Heart right ventricle (tissue), 16 donors: ENCODE measurements around the gene ITGB5. TPM values are rescaled to one million over a fixed set of nuclear protein-coding genes. Genes with fewer than 3 reads are reported as not detected.
A peak's percentile ranks its signal among the peaks of the same experiment; 100 is the strongest.

ENCODE experiments used
- ATAC-seq, 8 donors: fragments of 200-7000 bp; cut with Tn5 transposase; one replicate each; pipeline ENCODE4 v1.9.1; 2020; ENCODE audit warnings: mild to moderate bottlenecking in 8 of 8, moderate library complexity in 8 of 8, moderate number of reproducible peaks in 1 of 8
- DNase-seq, 2 donors: peaks; one replicate each; pipeline ENCODE4 v3.0.0-alpha.2; 2020
- H3K27ac ChIP-seq, 10 donors: fragments of 200-600 bp; sonication (generic) in 2 of 10; one replicate each; pipeline versions ENCODE4 v1.5.0 to v1.8.0; 2020 to 2022; ENCODE audit warnings: mild to moderate bottlenecking in 3 of 10
- H3K27me3 ChIP-seq, 7 donors: fragments of 200-600 bp; one replicate each; pipeline ENCODE4 v1.8.0; 2021 to 2022; ENCODE audit warnings: mild to moderate bottlenecking in 2 of 7
- H3K36me3 ChIP-seq, 9 donors: fragments of 200-600 bp; sonication (generic) in 1 of 9; one replicate each; pipeline versions ENCODE4 v1.5.0 to v1.8.0; 2020 to 2022; ENCODE audit warnings: mild to moderate bottlenecking in 2 of 9
- H3K4me1 ChIP-seq, 9 donors: fragments of 200-600 bp; sonication (generic) in 1 of 9; one replicate each; pipeline versions ENCODE4 v1.5.0 to v1.8.0; 2020 to 2022; ENCODE audit warnings: mild to moderate bottlenecking in 4 of 9
- H3K4me3 ChIP-seq, 10 donors: fragments of 200-600 bp; sonication (generic) in 2 of 10; one replicate each; pipeline versions ENCODE4 v1.5.0 to v1.8.0; 2020 to 2022; ENCODE audit warnings: mild to moderate bottlenecking in 7 of 10, moderate library complexity in 2 of 10
- H3K9me3 ChIP-seq, 11 donors: fragments of 200-600 bp in 10 of 11; sonication (generic) in 2 of 11; one replicate each; pipeline versions ENCODE4 v1.5.0 to v1.8.0; 2013 to 2022; ENCODE audit warnings: mild to moderate bottlenecking in 2 of 11, control low read depth in 1 of 11, moderate library complexity in 1 of 11
- WGBS, 2 donors: extraction: QIAGEN DNeasy Blood & Tissue Kit; methylation state at CpG; one replicate each; pipeline ENCODE4 v1.1.7; 2013; ENCODE audit warnings: inconsistent platforms in 1 of 2; 5-methylcytosine and 5-hydroxymethylcytosine counted together
- intact Hi-C, 10 donors: fragments of 100-400 bp; cut with DNase I; formaldehyde crosslinking; loops; one replicate each; pipeline versions ENCODE4 v1.11.1 to v1.14.2; 2022
- polyA plus RNA-seq, 2 donors: library from polyadenylated mRNA; stranded (reverse); fragments of 200-250 nt; gene quantifications; one replicate each; pipeline ENCODE4 v1.2.3, GENCODE V29; 2013
- total RNA-seq, 10 donors: library from RNA; stranded (reverse); fragmentation: NEBNext Ultra II Directional in 3 of 10; extraction: Animal tissue kit (Norgen Biotek cat#: 25700) in 3 of 10; gene quantifications; one replicate each; pipeline versions ENCODE4 v1.2.1 to v1.2.4, GENCODE V29; 2021 to 2023
- TF ChIP-seq, protein P1 (sequence below), 9 donors: fragments of 200-600 bp; sonication (generic) in 2 of 9; IDR thresholded peaks; one replicate each; pipeline versions ENCODE4 v1.5.0 to v1.8.0; 2021 to 2022; ENCODE audit warnings: antibody characterized with exemption in 9 of 9, mild to moderate bottlenecking in 5 of 9, moderate library complexity in 1 of 9
- donor health status: Arrhythmogenic right ventricular cardiomyopathy.
- donor health status: ischemic (EF 13 %, LVEDD 7.1; RV severe dilation, severe dysfunction).
- donor health status: healthy with polysubstance abuse.
- donor health status: DM: no; HTN: yes; CAD: no.
- donor health status: DM: no; HTN: no; CAD: no.
- donor health status: ischemic (EF 25% LVEDD 6.9; RV normal size, moderate dysfunction).
- donor health status: ischemic (EF 25% LVEDD 5.7; RV mildly dilated, moderate dysfunction).
- donor health status: healthy.
- donor health status: DM: yes; HTN: yes; CAD: no.
- donor health status: Ischemic cardiomyopathy.
- donor health status: ischemic (EF 35%, LVEDD 5.7; RV mildly dilated, moderate dysfunction).
- donor health status: nonischemic (EF 11% LVEDD 7.7; RV severe dilation, severe dysfunction).
- donor health status: DM: yes; HTN: yes; CAD: no.
- donor health status: PGD.
- donor health status: ischemic (EF 29% LVEDD 5.4; RV normal size, mild dysfunction).
- donor health status: nonischemic (EF 23%, LVEDD 6.1; RV moderate dilation, normal function).

ITGB5 gene
- total and polyA plus RNA-seq, 12 donors: 18.5 to 154 (median 108) TPM

DNA sequence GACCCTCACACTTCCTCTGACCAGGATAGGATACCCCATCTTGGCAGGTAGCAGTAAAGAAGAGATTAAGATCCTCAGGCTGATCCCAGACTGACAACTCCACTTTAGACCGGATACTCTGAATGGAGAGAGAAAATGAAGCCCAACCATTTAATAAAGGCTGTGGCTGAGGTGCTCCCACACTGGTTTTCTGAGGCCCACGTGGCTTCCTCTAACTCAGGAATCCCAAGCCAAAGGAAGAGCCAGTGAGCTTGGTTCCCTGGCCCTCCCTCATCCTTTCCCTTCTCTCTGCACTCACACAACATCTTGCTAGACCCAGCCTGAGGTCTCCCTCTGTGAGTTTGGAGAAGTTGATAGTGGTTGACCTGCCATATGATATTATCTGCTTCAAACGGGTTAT, 78.1 kb downstream of the ITGB5 start:
- no peak for DNase-seq
- H3K9me3 ChIP-seq: no peaks in the 10 kb centered on the region
- H3K27ac ChIP-seq: peak overlapping the region in 4 of 10 donors; percentile 15 to 83 (median 22)
- TF ChIP-seq, protein P1, sequence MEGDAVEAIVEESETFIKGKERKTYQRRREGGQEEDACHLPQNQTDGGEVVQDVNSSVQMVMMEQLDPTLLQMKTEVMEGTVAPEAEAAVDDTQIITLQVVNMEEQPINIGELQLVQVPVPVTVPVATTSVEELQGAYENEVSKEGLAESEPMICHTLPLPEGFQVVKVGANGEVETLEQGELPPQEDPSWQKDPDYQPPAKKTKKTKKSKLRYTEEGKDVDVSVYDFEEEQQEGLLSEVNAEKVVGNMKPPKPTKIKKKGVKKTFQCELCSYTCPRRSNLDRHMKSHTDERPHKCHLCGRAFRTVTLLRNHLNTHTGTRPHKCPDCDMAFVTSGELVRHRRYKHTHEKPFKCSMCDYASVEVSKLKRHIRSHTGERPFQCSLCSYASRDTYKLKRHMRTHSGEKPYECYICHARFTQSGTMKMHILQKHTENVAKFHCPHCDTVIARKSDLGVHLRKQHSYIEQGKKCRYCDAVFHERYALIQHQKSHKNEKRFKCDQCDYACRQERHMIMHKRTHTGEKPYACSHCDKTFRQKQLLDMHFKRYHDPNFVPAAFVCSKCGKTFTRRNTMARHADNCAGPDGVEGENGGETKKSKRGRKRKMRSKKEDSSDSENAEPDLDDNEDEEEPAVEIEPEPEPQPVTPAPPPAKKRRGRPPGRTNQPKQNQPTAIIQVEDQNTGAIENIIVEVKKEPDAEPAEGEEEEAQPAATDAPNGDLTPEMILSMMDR (IDR thresholded peaks at IDR 0.05): no peak
- no peak for ATAC-seq
- intact Hi-C loops: no loop called here
- 48 to 49% methylated on average over 3 of the region's 3 CpGs for WGBS, 2 donors
- H3K4me1 ChIP-seq: peaks cover 17 to 68% (median 46%) of the 10 kb centered on the region in 9 donors
- H3K27me3 ChIP-seq: no peaks in the 10 kb centered on the region
- no peak overlapping the region for H3K4me3 ChIP-seq
- peaks cover 0 to 25% (median 5%) of the 10 kb centered on the region in 9 donors for H3K36me3 ChIP-seq

GRCh38 chr3:124805671-124806070, 81.5 kb downstream of the ITGB5 start:
- no peaks in the 10 kb centered on the region for H3K9me3 ChIP-seq
- H3K27me3 ChIP-seq: no peaks in the 10 kb centered on the region
- WGBS, 2 donors: 84 to 86% methylated on average over 4 of the region's 4 CpGs
- ATAC-seq (no peak), DNase-seq (no peak)
- H3K4me3 ChIP-seq: no peak overlapping the region
- no peak overlapping the region for H3K27ac ChIP-seq
- intact Hi-C loops: no loop called here
- TF ChIP-seq, protein P1 (IDR thresholded peaks at IDR 0.05): no peak
- H3K4me1 ChIP-seq: peaks cover 16 to 63% (median 35%) of the 10 kb centered on the region in 9 donors
- peaks cover 0 to 46% (median 8%) of the 10 kb centered on the region in 9 donors for H3K36me3 ChIP-seq

DNA sequence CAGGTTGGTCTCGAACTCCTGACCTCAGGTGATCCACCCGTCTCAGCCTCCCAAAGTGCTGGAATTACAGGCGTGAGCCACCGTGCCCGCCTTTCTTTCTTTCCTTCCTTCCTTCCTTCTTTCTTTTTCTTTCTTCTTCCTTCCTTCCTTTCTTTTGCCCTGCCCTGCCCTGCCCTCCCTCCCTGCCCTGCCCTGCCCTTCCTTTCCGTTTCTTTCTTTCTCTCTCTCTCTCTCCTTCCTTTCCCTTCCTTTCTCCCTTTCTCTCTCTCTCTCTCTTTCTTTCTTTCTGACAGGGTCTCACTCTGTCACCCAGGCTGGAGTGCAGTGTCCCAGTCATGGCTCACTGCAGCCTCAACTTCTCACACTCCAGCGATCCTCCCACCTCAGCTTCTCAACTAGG, 82.3 kb downstream of the ITGB5 start:
- no peak overlapping the region for H3K27ac ChIP-seq
- H3K27me3 ChIP-seq: no peaks in the 10 kb centered on the region
- 68 to 84% methylated on average over 7 of the region's 7 CpGs for WGBS, 2 donors
- no peaks in the 10 kb centered on the region for H3K9me3 ChIP-seq
- peaks cover 20 to 64% (median 39%) of the 10 kb centered on the region in 9 donors for H3K4me1 ChIP-seq
- TF ChIP-seq, protein P1 (IDR thresholded peaks at IDR 0.05): no peak
- intact Hi-C loops: no loop called here
- no peak for DNase-seq
- no peak overlapping the region for H3K4me3 ChIP-seq
- peaks cover 0 to 46% (median 8%) of the 10 kb centered on the region in 9 donors for H3K36me3 ChIP-seq
- no peak for ATAC-seq

GRCh38 chr3:124802702-124803101, 84.5 kb downstream of the ITGB5 start:
- Histone ChIP-seq H3K4me1 (peaks cover 22 to 60% (median 34%) of the 10 kb centered on the region in 9 donors), H3K27ac (peak overlapping the region in 7 of 10 donors; percentile 1 to 91 (median 87)), H3K9me3 (no peaks in the 10 kb centered on the region), H3K27me3 (no peaks in the 10 kb centered on the region), H3K4me3 (no peak overlapping the region), H3K36me3 (peaks cover 0 to 42% (median 0%) of the 10 kb centered on the region in 9 donors)
- WGBS, 2 donors: 73 to 81% methylated on average over 8 of the region's 8 CpGs
- TF ChIP-seq, protein P1 (IDR thresholded peaks at IDR 0.05): no peak
- ATAC-seq: peak in 2 of 8 donors; percentile 4
- intact Hi-C loops: no loop called here
- DNase-seq: peak in 1 of 2 donors; percentile 38
